ENCODE results near the gene TAGLN2.
A peak's percentile ranks its signal among the peaks of the same experiment; 100 is the strongest.

Gene TAGLN2

DNA sequence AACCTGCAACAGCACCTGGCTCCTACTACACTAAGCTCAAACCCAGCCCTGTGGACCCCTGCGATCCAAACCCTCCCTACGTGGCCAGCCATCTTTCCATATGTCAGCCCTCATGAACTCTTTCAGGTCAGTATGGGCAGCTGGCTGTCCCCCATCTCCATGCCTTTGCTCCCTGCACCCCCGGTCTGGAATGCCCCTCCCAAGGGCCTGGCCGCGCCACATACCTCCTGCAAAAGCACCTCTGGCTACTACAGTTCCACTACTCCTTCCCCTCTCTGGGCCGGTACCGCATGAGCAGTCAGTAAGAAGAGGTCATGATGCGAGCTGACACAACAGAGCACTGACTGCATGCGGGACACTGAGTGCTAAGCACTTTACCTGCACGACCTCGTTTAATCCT is 10.0 kb upstream of the TAGLN2 start:
- DNase-seq (ENCODE audit: low read depth) = no peak

DNA sequence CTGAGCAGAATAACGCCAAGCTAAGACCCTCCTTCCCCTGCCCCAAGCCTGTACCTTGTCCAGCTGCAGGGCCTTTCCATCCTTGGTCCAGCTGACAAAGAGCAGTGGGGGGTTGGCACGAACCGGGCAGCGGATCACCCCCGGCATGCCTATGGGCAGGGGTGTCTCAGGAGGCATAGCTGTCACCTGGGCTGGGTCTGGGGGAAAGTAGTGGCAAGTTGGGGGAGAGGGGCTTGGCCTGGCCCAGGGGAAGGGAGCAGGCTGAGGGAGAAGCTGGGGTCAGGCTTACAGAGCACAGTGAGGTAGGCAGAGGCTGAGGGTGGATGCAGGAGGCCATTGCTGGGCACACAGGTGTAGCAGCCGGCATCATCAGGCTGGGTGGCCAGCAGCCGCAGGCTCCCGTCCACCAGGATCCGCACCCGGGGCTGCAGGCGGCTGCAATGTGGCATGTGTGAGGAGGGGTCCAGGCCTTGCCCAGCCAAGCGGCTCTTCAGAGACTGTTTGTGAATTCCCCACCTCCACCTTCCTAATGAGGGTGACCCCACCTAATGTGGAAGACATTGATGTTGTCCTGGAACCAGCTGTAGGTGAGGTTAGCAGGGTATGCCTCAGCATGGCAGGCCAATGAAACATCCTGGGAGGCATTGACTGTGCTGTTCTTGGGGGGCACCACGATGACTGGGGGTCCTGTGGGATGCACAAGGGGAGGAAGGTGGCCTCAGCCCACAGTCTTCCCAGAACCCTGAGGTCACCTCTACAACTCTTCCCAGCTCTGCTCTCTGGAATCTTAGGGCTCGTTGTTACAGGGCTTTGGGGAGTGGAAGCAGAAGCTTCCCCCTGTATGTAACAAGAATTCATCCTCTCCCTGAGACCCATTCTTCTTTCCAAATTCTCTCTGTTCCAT is 9.1 kb upstream of the TAGLN2 start:
- DNase-seq (ENCODE audit: low read depth) = no peak

DNA sequence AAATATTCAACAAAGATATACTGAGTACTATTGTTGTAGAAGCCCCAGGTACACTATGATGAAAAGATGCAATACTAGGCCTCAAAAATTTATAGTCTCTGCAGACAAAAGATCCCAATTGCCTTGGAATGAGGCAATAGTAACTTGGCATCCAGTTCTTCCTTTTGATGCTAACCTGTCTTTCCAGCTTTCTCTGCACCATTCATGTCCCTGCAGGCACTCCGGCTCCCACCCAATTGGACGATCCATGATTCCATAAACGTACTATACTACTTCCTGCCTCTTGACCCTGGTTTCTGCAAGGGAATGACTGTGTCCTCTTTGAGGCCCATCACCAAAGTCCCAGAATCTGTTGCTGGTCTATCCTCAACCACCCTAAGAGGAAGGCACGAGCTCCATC is 8.0 kb upstream of the TAGLN2 start:
- DNase-seq (ENCODE audit: low read depth) = no peak

DNA sequence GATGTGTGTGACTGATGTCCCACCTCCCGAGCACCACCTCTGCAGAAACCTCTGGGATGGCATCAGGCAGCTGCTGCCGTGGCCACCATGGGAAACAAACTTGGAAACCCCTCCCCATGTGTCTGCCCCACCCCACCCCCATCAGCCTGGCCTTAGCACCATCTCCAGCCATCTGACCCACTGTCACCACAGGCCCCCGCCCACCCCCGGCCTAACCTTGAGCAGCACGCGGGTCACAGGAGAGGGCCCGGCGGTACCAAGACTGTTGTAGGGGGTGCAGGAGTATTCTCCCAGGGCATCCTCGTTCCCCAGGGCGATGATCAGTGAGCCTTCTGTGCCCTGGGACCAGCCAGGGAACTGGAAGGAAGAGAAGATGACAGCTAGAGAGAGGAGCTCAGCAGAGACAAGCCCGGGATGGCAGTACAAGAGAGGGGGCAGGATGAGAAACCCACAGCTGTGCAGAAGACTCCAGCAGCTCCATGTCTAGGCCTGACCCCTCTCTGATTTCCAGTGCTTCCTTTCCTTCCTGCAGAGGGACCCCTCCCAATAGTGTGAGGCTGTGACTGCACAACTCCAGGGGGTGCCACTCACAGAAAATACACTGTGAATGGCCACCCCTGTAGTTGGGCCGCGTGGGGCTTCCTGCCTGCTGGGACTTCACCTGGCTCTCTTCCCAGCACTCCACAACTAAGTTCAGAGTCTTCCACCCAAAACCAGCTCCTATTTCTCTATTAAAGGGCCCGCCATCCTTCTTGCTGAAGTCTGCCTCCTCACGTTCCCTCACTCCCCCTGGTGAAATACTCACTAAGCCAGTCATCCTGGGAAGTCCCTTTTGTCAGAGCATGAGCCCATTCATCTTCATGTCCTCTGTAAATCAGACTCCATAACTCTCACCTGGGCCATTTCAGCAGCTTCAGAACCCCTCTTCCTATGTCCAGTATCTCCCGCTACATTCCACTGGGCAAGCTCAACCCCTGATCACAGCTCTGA is 7.3 kb upstream of the TAGLN2 start:
- DNase-seq (ENCODE audit: low read depth) = no peak

DNA sequence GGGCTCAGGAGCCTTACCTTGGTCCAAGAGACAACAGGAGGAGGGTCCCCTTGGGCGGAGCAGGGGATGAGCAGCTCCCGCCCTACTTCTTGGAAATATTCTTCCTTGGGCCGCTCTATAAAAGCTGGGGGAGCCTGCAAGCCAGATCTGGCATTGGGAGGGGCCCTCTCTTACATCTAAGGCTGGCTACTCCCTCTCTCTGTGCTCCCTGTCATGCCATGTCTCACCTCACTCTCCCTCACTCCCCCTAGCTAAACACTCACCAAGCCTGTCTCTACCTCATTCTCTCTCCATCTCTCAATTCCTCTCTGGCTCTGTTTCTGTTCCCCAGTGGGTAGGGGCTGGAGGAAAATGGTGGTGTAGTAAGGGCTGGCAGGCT is 6.5 kb upstream of the TAGLN2 start:
- DNase-seq (ENCODE audit: low read depth) = no peak

DNA sequence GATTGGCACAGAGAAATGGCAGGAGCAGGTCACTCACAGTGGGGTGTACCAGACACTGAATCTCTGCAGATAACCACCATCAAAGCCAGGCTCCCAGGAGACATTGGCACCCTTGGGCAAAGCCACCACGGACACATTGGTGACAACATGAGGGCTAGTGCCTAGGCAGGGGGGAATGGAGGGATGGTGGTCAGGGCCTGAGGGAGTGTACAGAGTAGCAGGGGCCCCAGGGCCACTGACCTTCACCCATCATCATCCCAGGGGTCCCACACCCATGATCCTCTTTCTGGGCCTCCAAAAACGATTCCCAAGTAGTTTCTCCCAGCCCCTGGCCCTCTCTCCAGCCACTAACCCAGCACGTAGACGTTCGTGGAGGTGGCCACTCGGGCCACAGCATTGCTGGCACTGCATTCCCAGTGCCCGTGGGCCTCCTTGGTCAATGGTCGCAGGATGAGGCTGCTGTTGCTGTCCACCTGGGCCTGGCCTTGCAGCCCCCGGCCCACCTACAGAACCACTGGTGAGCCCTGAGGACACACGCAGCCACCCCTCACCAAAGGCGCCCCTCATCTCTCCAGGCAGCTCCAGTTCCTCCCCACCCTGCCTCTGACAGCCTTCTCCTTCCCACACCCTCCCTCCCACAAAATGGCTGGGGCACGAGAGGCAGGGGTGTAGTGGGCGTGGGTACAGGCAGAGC is 5.9 kb upstream of the TAGLN2 start:
- no peak for DNase-seq (ENCODE audit: low read depth)

DNA sequence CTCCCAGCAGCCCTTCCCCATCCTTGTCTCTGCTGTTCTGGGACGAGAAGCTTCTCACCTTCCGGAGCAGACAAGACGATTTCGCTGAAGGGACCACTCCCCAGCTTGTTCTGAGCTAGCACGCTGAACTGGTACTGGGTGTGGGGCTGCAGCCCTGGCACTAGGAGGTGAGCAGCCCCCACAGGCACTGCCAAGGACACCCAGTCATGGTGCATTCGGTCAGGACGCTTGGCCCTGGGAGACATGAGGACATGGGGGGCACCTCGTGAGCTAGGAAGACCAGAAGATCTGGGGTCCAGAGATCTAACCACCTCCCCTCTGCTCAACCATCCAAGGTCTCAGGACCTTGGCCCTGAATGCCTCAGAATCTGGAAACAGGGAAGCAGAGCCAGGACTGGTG is 5.3 kb upstream of the TAGLN2 start:
- no peak for DNase-seq (ENCODE audit: low read depth)

DNA sequence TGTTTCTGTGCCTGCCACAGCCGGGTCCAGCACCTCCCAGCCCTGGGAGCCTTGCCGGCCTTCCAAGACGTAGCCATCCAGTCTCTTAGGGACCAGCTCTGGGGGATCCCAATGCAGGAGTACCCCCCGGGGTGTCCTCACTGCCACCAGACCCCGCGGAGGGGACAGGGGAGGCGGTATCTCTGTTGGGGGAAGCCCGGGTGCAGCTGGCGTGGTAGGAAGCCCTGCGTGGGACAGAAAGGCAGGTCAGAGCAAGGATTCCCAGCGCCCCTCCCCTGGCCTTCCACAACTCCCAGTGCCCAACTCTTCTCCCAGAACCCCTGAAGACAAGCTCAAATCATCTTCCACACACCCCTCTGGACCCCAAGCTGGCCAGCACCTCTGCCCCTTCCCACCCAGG is 4.9 kb upstream of the TAGLN2 start:
- DNase-seq (ENCODE audit: low read depth) = no peak

DNA sequence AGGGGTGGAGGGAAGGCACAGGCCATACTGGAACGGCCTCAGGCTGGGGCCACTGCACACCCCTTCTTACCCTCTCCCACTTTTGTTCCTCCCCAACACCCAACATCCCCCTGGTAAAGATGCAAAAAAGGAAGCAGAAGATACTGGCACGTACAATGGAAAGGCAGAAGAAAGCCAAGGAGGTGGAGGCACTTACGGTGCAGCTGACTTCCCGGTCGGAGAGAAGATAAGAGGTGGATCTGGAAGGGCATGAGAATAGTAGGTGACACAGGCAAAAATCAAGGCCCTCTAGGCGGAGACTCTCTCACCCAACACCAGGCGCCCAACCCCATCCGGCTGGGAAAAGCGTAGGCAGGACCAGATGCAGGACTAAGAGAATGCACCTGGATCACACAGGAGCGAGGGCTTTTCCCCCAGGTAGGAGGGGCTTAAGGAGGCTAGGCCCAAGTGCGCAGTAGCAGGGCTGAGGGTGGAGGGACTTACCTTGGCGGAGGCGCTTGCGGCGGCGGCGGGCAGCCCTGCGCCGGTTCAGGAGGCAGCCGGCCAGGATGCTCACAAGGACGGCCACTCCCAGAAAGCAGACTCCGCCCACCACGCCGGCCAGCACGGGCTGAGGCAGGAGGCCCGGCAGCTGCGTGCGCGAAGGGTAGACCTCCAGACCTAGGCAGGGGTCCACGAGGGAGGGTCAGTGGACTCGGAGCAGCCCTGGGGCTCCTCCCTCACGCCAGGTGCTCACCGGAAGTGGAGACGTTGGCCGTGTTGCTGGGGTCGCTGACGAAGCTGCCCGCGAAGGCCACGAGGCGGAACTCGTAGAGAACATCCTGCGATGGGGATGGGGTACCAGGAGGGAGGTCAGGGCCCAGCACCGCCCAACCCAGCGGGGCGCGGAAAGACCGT is 4.1 kb upstream of the TAGLN2 start:
- no peak for DNase-seq (ENCODE audit: low read depth)

DNA sequence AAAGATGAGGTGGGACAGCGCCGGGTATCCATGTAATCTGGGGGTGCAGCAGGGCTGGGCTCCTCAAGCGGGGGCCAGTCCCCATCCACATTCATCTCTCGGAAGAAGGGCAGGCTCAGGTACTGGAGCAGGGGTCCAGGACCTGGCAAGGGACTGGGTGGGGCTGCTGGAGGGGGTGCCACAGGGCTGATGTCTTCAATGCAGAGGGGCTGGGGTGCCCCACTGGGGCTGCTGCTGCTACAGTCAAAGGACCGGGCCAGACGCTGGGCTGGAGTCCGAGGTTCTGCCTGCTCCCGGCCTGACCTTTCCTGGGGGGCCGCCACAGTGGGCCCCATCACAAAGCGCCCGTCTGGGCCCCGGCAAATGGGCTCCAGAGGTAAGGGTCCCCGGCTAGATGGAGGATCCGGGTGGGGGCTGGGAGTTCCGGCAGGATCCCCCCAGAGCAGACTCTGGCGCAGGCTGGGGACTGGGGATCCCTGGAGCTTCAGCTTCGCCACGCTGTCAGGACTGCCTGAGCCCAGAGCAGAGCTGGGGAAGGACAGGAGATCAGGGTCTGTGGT is 3.3 kb upstream of the TAGLN2 start:
- DNase-seq (ENCODE audit: low read depth) = no peak

DNA sequence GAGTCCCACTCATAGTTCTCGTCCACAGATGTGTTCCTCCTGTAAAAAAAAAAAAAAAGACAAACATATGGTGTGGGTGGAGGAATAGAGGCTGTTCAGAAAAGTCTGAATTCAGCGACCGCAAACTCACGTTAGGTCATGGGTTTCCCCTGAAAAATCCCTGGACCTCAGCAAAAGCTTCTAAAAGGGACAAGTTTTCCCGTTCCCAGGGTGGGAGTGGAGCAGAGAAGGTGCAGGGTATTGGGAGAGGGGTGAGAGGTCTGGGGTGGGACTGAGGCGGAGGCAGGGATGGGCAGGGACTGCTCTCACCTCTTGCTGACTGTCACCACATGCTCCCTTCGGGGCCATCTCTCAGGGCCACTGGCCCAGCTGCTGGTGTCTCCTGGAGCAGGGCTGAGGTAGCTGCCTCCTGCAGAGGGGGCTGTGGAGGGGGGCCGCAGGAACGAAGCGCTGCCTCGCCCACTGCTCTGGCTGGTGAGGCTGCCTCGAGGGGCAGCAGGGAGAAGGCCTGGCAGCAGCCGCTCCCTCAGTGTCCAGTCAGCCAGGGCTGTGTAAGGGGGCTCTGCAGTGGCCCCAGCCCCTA is 2.6 kb upstream of the TAGLN2 start:
- no peak for DNase-seq (ENCODE audit: low read depth)

DNA sequence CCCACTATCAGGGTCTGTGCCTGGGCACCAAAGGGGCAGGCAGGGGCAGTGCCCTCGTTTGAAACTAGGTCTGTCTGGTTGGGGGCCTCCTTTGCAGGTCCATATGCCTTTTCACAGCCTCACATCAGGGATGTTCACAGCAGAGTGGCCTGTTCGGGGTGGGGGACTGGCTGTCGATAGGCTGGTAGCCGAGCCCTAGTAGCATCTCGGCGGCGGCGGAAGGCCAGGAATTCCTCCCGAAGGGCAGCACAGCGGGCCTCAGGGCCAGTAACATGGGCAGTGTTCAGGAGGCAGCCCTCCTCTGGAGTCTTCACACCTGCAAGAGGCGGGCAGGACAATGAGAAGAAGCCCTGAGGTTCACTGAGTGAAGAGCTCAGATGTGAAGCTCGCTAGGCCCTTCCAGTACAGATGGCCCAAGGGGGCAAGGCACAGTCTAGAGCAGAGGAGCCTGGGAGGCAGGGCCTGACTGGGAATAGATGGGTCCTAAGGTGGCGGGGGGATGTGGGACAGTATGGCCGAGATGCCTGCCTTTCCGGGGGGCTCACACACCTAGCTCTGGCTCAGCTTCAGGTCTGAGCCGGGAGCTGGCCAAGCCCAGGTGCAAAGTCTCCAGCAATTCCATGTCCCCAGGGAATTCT is 2.0 kb upstream of the TAGLN2 start:
- DNase-seq (ENCODE audit: low read depth) = no peak

DNA sequence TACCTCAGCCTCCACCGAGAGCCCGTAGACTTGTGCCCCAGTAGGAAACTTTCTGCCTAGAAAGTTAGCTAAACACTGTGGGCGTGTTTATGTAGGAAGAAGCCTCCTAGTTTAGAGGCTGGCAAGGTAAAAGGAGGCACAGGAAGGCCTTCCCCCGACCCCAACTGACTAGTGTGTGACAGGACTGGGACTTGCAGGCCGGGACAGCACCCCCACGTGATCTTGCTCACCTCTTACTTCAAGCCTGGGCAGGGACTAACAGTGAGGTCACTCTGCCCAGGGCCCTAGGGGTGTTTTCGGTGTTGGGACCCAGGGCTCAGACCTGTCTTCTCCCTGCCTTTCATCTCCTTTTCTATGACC is 392 bp upstream of the TAGLN2 start:
- DNase-seq (ENCODE audit: low read depth) = no peak

DNA sequence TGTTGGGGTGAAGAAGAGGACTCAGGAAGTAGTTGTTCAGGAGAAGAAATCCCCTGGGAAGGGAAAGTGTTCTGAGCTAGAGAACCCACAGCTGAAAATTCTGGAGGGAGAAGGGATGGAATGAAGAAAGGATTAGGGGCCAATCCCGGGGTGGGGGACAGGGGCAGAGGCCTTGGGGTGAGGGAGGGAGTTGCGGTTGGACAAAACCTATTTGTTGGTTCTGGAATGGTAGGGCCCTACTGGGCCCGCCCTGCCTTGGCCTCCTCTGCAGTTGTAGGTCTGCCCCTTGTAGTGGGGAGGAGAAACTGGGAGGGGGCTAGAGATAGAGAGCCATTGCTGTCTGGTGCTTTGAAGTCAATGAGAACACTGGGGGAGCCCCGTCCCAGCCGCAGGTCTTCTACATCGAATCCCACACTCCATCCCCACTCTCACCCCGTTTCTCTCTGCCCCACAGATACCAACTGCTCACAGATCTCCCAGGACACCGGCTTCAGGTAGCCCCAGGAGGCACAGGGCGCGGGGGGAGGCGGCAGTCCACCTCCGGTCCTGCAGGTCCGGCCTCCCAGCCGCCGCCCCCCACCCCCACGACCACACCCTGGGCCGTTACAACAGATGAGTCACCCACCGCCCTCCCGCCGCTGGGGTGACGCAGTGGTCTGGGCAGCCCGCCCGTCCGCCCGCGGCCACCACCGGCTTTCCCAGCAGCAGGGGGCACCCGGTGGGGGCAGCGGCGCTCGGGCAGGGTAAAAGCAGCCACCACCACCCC is 1.1 kb downstream of the TAGLN2 start:
- peak; percentile 55 for DNase-seq (ENCODE audit: low read depth)

DNA sequence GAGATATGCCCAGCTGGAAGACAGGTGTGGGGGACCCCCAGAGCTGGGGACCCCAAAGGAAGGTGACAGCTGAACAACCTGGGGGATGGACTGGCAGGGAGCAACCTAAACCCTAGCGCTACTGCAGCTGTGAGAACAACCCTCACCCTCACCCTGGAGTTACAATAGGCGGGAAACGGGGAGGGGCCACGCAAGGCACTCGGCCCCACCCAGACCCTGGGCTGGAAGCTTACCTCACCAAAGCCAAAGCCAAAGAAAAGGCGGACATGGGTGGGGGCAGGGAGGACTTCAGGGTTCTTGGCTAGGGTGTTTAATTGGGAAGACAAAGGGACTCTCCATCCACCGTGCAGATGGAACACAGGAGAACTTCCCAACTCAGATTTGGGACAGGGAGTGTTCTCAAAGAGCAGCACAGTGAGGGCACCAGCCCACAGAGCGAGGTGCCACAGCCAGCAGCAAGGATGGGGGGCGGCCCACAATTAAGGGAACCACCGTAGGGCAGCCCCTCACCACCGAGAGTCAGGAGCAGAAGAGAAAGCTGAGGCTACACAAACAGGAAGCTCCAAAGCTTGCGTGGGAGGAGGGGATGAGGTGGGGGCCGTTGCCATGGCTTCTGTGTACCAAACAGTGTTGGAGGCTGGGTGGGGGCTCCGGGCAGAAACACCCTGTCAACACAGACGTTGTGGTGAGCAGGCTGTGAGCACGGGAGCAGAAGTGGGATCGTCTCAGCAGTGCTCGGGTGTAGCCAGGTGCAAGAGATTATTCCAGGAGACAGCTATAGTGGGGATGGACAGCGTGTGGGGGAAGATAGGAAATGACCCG is 1.9 kb downstream of the TAGLN2 start:
- peak; percentile 66 for DNase-seq (ENCODE audit: low read depth)

DNA sequence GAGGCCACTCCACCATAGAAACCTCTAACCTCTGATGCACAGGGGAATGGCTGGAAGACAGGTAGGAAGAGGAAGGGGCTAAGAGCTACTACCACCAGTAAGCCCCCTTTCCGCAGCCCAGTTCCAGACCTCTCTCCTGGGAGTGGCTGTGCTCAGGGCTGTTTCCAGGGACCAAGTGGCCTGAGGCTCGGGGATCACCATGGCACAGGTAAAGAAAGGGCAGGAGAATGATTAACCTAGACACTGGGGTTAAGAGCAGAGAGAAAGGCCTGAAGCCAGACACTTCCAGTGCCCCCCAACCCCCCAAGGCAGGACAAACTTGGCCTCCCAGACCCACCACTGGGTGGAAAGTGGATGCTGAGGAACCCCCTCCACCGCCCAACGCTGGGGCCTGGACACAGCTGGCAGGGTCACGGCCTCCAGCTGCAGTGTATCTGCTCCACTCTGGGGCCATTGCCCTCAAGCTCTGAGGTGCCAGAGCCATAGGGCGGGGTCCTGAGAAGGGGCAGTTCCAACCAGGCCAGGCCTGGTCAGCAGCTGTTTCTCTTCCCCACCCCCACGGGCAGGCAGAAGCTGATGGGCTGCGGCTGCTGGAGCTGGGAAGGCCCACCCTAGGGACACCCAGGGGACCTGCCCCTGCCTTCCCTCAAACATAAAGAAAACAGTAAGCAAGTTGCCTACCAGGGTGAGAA is 2.6 kb downstream of the TAGLN2 start:
- no peak for DNase-seq (ENCODE audit: low read depth)

DNA sequence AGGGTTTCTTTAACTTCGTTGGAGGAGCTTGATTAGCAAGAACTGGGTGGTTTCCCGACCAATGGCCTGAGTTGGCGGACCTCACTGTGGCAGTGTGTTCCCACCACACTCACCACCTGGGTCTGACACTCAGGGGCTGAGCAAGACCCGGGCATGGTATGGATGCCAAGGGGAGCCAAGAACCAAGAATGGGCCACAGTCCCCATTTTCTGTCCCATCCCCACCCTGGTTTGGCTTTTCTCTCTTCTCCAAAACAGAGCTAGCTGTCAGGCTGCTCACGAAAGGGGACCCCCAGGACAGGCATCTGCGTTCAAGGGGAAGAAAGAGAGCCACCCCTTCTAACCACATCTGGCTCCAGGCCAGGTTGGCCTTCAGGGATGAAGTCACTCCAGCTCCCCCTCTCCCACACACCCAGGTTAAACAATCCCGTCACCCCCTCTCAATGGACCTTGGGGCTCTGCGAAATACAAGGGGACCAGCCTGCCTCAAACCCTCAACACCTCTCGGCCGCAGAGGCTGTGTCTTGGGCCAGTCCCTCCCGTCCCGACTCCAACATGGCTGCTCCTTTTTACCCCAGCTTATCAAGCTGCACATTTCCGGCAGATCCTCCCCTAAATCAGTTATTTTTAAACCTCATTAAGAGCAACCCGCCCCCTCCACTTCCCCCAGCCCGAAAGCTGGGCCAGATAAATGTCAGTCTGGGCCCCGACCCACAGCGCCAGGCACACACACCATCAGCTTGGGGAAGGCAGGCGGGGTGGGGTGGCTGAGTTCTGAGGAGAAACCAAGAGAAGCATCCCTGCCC is 3.4 kb downstream of the TAGLN2 start:
- no peak for DNase-seq (ENCODE audit: low read depth)

Data from stimulated activated CD8-positive, alpha-beta memory T cell treated with anti-CD3 and anti-CD28 coated beads, Interleukin-12 subunit alpha, Interleukin-12 subunit beta, amount 100 ng/mL, for 4 hours (primary cell).